NT2/D1 (cell line): ENCODE data around the gene BRINP3.

Experiments
- SUZ12 ChIP-seq: IDR thresholded peaks from 2 replicates; pipeline ENCODE4 v1.6.1; 2011; ENCODE audit not compliant: insufficient read length, insufficient read depth; ENCODE audit errors: extremely low read depth
- YY1 ChIP-seq: IDR thresholded peaks from 2 replicates; pipeline ENCODE4 v1.6.1; 2011; ENCODE audit not compliant: insufficient read length, insufficient read depth
- ZNF274 ChIP-seq: IDR thresholded peaks from 2 replicates; pipeline ENCODE4 v1.6.1; 2011; ENCODE audit warnings: mild to moderate bottlenecking, low read depth, low read length

DNA sequence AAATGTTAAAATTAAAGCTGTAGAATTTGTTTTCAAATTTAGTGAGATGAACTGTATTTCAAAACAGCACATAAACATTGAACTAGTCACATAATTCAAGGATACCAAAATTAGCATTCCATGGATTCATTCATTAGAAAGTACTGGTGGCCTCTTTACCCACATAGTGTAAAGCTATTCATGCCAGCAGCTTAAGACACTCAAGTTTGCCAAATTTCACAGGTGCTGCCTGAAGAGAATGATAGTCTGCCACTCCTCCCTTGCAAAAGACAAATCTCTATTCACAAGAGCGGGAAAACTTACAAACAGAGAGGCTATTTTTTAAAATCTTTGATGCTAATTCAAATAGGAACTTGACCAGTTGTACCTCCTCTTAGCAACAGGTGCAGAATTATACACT is 337.0 kb downstream of the BRINP3 start:
- TF ChIP-seq SUZ12 (no peak), ZNF274 (no peak), YY1 (no peak)
